Measurements from ENCODE around the gene ST3GAL3. TPM values are rescaled to one million over a fixed set of nuclear protein-coding genes. Genes with fewer than 3 reads are reported as not detected.

ST3GAL3 gene
- total and polyA plus RNA-seq, 3 donors from 2014 or later: 42.9 to 62.0 (median 50.7) TPM

DNA sequence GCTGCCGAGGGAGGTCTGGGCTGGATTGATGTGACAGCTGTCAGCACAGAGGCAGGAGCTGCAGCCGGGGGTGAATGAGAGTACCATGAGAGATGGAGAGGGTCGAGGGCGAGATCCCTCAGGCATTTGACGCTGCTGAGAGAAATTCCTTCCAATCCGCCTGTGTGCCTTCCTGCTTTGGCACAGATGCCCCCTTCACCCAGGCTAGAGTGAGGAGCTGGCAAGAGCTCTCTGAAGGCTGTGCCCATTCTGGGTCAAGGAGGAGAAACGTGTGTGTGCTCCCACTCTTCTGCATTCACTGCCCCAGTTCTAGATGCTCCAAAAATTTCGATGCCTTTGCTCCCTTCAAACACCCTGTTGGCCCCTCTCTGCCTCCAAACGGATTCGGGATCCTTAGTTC lies 231.0 kb downstream of the ST3GAL3 start:
- WGBS, 2 donors: 88 to 92% methylated on average over 10 of the region's 10 CpGs
- intact Hi-C loops (cut with DNase I; ENCODE audit: low total_unique reads): loop anchor here (10.0 kb wide), 1 partner anchor 404 kb away; the partner anchor contains the start of gene PTPRF

DNA sequence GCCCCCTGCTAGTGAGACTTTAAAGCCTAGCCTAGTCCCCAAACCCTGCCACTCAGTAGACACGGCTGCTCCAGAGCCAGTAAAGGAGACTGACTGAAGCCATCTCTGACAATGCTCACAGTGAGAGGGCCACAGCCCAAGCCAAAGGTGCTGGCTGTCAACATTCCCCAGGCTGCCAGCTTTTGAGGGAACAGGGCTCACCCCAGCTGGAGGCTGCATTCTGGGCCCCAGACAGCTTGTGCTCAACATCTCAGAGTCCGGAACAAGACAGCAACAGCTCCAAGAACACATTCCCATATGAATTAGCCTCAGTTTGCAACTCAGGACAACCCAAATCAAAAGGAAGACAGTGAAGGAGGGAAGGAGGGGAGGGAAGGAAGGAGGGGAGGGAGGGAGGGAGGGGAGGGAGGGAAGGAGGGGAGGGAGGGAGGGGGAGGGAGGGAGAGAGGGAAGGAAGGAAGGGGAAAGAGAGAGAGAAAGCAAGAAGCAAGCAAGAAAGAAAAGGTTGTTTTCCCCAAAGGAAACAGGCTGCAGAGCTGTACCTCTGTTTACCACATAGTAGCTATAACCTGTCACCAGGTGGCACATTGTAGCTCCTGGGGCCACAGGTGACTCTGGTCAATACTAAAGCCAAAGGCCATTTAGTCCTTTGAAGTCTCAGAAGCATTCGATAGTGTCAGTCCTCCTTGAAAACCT lies 231.7 kb downstream of the ST3GAL3 start:
- Histone ChIP-seq H3K27me3 (no peaks in the 10 kb centered on the region), H3K4me1 (peaks cover 7% of the 10 kb centered on the region), H3K36me3 (ENCODE audit: low read depth, missing control alignments) (no peaks in the 10 kb centered on the region), H3K27ac (no peak overlapping the region), H3K4me3 (no peak overlapping the region), H3K9me3 (no peaks in the 10 kb centered on the region)
- WGBS, 2 donors: 62 to 74% methylated on average over 3 of the region's 3 CpGs
- intact Hi-C loops (cut with DNase I; ENCODE audit: low total_unique reads): loop anchor here (10.0 kb wide), 1 partner anchor 404 kb away; the partner anchor contains the start of gene PTPRF
- no peak for DNase-seq
- TF ChIP-seq CTCF (IDR thresholded peaks at IDR 0.05): no peak

More for the DNA sequence above, 231.0 kb downstream of the ST3GAL3 start:
- peaks cover 14% of the 10 kb centered on the region for H3K4me1 ChIP-seq
- TF ChIP-seq POLR2A (IDR thresholded peaks at IDR 0.05) (no peak), CTCF (IDR thresholded peaks at IDR 0.05) (no peak)
- no peaks in the 10 kb centered on the region for H3K9me3 ChIP-seq
- no peak overlapping the region for H3K4me3 ChIP-seq
- no peak for DNase-seq
- no peaks in the 10 kb centered on the region for H3K27me3 ChIP-seq
- H3K36me3 ChIP-seq (ENCODE audit: low read depth, missing control alignments): no peaks in the 10 kb centered on the region
- H3K27ac ChIP-seq: no peak overlapping the region

DNA sequence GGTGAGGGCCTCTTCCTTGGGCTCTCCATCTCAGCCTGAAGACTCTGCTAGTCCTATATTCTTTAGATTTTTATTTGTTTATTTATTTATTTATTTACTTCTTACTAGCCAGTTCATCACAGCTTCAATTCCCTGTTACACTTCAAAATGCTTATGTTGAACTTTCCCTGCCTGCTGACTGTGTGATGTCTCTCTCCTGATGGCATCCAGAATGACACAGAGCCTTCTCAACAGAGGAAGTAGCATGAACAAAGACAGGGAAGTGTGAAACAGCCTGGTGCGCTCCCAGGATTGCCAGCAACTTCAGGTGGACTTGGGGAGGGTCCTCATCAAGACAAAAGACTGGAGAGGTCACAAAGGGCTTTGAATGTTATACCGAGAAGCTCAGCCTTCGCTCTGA lies 235.1 kb downstream of the ST3GAL3 start:
- Histone ChIP-seq H3K36me3 (ENCODE audit: low read depth, missing control alignments) (no peaks in the 10 kb centered on the region), H3K4me1 (peaks cover 9% of the 10 kb centered on the region), H3K9me3 (no peaks in the 10 kb centered on the region), H3K4me3 (no peak overlapping the region), H3K27ac (no peak overlapping the region), H3K27me3 (no peaks in the 10 kb centered on the region)
- WGBS, 2 donors: 92 to 96% methylated on average over 3 of the region's 3 CpGs
- intact Hi-C loops (cut with DNase I; ENCODE audit: low total_unique reads): no loop called here
- no peak for TF ChIP-seq POLR2A (IDR thresholded peaks at IDR 0.05)
- TF ChIP-seq CTCF (IDR thresholded peaks at IDR 0.05): no peak
- no peak for DNase-seq

DNA sequence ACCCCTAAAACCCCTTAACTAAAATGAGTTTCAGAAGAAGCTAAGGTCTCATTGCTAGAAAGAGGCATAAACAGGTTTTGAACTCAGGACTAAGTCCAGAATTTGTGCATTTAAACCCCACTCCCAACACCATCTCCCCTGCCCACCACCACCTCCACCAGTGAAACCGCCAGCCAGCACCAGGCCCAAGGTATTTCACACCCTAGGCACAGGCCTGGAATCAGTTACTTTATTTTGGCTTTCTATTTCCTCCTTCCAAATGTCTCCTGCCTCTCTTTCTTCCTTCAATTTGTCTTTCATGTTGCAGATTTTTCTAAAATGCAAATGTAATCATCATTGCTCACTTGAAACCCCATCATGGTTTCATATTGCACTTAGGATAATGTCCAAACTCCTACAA lies 237.5 kb downstream of the ST3GAL3 start:
- Histone ChIP-seq H3K4me1 (peaks cover 21% of the 10 kb centered on the region), H3K36me3 (ENCODE audit: low read depth, missing control alignments) (no peaks in the 10 kb centered on the region), H3K4me3 (no peak overlapping the region), H3K27ac (no peak overlapping the region), H3K9me3 (no peaks in the 10 kb centered on the region), H3K27me3 (no peaks in the 10 kb centered on the region)
- intact Hi-C loops (cut with DNase I; ENCODE audit: low total_unique reads): no loop called here
- TF ChIP-seq POLR2A (IDR thresholded peaks at IDR 0.05) (no peak), CTCF (IDR thresholded peaks at IDR 0.05) (no peak)
- 100% methylated on average over 1 of the region's 1 CpG for WGBS, 2 donors
- DNase-seq: no peak

Data from testis (tissue), 3 donors.